ENCODE data around the gene MKX. TPM values are rescaled to one million over a fixed set of nuclear protein-coding genes. Genes with fewer than 3 reads are reported as not detected.
A peak's percentile ranks its signal among the peaks of the same experiment; 100 is the strongest.

Gene MKX
- total and polyA plus RNA-seq, 9 of the 15 experiments (the other 6 are each of a cell fraction or from before 2014, with no cell fraction given), result 0.07 TPM; not detected in 7

DNA sequence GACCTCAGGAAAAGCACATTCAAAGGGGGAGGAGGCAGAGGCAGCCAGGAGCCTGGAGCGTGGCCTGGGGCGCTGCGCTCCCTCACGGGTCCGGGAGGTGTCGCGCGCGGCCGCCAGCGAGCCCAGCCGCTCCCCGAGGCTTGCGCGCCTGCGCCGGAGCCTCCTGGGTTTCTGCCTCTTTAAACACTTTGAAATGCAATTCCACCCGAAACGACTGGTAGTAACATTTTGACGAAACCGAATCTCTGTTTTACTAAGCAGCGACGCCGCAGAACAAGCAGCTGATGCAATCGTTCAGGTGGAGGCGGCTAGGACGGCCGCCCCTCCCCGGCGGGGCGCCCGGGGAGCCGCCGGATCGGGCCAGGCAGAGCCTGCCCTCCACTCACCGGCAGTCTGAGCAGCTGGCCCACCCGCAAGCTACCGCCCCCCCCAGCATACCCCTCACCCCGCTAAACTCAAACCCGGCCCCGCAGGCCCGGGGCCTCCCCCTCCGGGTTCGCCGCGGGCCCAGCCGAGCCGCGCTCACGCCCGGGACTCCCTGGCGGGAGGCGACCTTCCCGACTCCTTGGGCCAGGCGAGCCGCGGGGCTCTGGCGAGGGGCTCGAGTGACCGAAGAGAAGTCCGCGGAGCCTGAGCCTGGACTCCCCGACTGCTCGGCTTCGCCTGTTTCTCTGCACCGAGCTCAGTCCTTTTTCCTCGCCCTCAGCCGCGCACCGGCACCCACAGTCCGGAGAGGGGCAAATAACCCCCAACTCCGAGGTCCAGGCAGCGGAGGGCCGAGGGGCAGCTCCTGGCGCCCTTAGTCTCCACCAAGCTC, 3.2 kb downstream of the MKX start (continued):
- TF ChIP-seq, protein P1, sequence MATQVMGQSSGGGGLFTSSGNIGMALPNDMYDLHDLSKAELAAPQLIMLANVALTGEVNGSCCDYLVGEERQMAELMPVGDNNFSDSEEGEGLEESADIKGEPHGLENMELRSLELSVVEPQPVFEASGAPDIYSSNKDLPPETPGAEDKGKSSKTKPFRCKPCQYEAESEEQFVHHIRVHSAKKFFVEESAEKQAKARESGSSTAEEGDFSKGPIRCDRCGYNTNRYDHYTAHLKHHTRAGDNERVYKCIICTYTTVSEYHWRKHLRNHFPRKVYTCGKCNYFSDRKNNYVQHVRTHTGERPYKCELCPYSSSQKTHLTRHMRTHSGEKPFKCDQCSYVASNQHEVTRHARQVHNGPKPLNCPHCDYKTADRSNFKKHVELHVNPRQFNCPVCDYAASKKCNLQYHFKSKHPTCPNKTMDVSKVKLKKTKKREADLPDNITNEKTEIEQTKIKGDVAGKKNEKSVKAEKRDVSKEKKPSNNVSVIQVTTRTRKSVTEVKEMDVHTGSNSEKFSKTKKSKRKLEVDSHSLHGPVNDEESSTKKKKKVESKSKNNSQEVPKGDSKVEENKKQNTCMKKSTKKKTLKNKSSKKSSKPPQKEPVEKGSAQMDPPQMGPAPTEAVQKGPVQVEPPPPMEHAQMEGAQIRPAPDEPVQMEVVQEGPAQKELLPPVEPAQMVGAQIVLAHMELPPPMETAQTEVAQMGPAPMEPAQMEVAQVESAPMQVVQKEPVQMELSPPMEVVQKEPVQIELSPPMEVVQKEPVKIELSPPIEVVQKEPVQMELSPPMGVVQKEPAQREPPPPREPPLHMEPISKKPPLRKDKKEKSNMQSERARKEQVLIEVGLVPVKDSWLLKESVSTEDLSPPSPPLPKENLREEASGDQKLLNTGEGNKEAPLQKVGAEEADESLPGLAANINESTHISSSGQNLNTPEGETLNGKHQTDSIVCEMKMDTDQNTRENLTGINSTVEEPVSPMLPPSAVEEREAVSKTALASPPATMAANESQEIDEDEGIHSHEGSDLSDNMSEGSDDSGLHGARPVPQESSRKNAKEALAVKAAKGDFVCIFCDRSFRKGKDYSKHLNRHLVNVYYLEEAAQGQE (IDR thresholded peaks at IDR 0.05; ENCODE audit: borderline replicate concordance), result peak; percentile 32; the same call in 1 of the 2 replicates
- TF ChIP-seq, protein P1 (CRISPR knock-in tag; IDR thresholded peaks at IDR 0.05; ENCODE audit: low read depth), result no peak
- TF ChIP-seq, protein P2, sequence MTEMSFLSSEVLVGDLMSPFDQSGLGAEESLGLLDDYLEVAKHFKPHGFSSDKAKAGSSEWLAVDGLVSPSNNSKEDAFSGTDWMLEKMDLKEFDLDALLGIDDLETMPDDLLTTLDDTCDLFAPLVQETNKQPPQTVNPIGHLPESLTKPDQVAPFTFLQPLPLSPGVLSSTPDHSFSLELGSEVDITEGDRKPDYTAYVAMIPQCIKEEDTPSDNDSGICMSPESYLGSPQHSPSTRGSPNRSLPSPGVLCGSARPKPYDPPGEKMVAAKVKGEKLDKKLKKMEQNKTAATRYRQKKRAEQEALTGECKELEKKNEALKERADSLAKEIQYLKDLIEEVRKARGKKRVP (CRISPR knock-in tag; IDR thresholded peaks at IDR 0.05), result peak; percentile 82
- TF ChIP-seq ZNF408 (CRISPR knock-in tag; IDR thresholded peaks at IDR 0.05; ENCODE audit: low read depth), result no peak
- peak; percentile 29; the same call in 1 of the 2 replicates for TF ChIP-seq CXXC5 (CRISPR knock-in tag; IDR thresholded peaks at IDR 0.05)
- TF ChIP-seq, protein P3, sequence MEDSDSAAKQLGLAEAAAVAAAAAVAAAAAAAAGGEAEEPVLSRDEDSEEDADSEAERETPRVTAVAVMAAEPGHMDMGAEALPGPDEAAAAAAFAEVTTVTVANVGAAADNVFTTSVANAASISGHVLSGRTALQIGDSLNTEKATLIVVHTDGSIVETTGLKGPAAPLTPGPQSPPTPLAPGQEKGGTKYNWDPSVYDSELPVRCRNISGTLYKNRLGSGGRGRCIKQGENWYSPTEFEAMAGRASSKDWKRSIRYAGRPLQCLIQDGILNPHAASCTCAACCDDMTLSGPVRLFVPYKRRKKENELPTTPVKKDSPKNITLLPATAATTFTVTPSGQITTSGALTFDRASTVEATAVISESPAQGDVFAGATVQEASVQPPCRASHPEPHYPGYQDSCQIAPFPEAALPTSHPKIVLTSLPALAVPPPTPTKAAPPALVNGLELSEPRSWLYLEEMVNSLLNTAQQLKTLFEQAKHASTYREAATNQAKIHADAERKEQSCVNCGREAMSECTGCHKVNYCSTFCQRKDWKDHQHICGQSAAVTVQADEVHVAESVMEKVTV (CRISPR knock-in tag; IDR thresholded peaks at IDR 0.05), result peak; percentile 24; the same call in 1 of the 2 replicates
- peak; percentile 58 for TF ChIP-seq RBFOX2 (IDR thresholded peaks at IDR 0.05; ENCODE audit: low read depth, low read length)
- TF ChIP-seq ZSCAN32 (CRISPR knock-in tag; IDR thresholded peaks at IDR 0.05), result 0 out of 2 replicates have a peak, but pooled peaks have one; percentile 21
- no peak for TF ChIP-seq SNIP1 (IDR thresholded peaks at IDR 0.05; ENCODE audit: low read depth)
- TF ChIP-seq ZNF740 (CRISPR knock-in tag; IDR thresholded peaks at IDR 0.05), result no peak
- no peak for TF ChIP-seq ZNF740 (tag; IDR thresholded peaks at IDR 0.05)
